Measurements from ENCODE around the gene MAPK9. TPM values are rescaled to one million over a fixed set of nuclear protein-coding genes. Genes with fewer than 3 reads are reported as not detected.

Gene MAPK9
- total and polyA plus RNA-seq, 2 experiments from 2014 or later: 22.5 to 23.7 TPM

DNA sequence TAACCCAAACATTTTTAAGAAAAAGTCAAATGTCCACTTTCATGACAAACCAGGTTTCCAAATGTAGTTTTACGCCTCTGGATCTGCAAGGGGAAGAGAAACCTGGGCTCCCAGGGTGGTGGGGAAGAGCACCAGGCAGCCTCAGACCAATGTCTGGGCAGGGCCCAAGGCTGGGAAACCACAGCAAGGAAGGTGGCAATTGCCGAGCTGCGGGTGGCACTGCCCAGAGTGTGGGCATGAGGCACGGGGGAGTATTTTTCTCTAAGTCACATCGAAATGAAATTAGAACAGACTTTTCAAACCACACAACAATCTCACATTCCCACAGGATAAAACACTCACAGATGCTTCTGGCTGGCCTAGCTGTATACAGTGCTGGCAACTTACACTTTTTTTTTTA is 50.3 kb downstream of the MAPK9 start:
- H3K4me2 ChIP-seq (ENCODE audit: unreplicated experiment): no peak overlapping the region
- H3K9me2 ChIP-seq (ENCODE audit: insufficient read depth): no peaks in the 10 kb centered on the region
- in situ Hi-C loops (cut with MboI): no loop called here
- TF ChIP-seq EZH2 (IDR thresholded peaks at IDR 0.05; ENCODE audit: insufficient read depth, poor library complexity, severe bottlenecking) (no peak), EZH2phosphoT487 (IDR thresholded peaks at IDR 0.05; ENCODE audit: insufficient read depth, low read depth) (no peak)
- H3K79me2 ChIP-seq (ENCODE audit: insufficient read depth): no peaks in the 10 kb centered on the region
- H3F3A ChIP-seq (ENCODE audit: insufficient read depth): no peaks in the 10 kb centered on the region
- peaks cover 59% of the 10 kb centered on the region for H3K36me3 ChIP-seq (ENCODE audit: low read depth)
- no peak overlapping the region for H3K27ac ChIP-seq
- WGBS, 2 experiments (ENCODE audit: low coverage in 1 of 2, low lambda C conversion rate in 2 of 2, missing lambda C conversion rate in 2 of 2): 99 to 100% methylated on average over 5 of the region's 5 CpGs
- no peak for DNase-seq
- no peak overlapping the region for H3K9ac ChIP-seq
- H3K27me3 ChIP-seq (replicated peaks; ENCODE audit: insufficient read depth): no peaks in the 10 kb centered on the region
- no peaks in the 10 kb centered on the region for H3K4me1 ChIP-seq (ENCODE audit: insufficient read depth)
- no peaks in the 10 kb centered on the region for H4K20me1 ChIP-seq (ENCODE audit: insufficient read depth)
- no peak overlapping the region for H2AFZ ChIP-seq
- H3K4me3 ChIP-seq: no peak overlapping the region
- H3K9me3 ChIP-seq (ENCODE audit: low read depth): no peaks in the 10 kb centered on the region

- no peak overlapping the region for H3K4me3 ChIP-seq
- no peaks in the 10 kb centered on the region for H3K79me2 ChIP-seq (ENCODE audit: insufficient read depth)
- H3K4me2 ChIP-seq (ENCODE audit: unreplicated experiment): no peak overlapping the region
- no peaks in the 10 kb centered on the region for H3K27me3 ChIP-seq (replicated peaks; ENCODE audit: insufficient read depth)
- no peak for DNase-seq
- H4K20me1 ChIP-seq (ENCODE audit: insufficient read depth): no peaks in the 10 kb centered on the region
- H2AFZ ChIP-seq: no peak overlapping the region
- H3F3A ChIP-seq (ENCODE audit: insufficient read depth): peaks cover 8% of the 10 kb centered on the region; the same call in 1 of the 2 replicates
- no peak overlapping the region for H3K9ac ChIP-seq
- peaks cover 56% of the 10 kb centered on the region for H3K36me3 ChIP-seq (ENCODE audit: low read depth)
- H3K4me1 ChIP-seq (ENCODE audit: insufficient read depth): 0 out of 2 replicates have a peak, but pooled peaks cover 3% of the 10 kb centered on the region
- H3K9me2 ChIP-seq (ENCODE audit: insufficient read depth): no peaks in the 10 kb centered on the region
- no peak overlapping the region for H3K27ac ChIP-seq
- H3K9me3 ChIP-seq (ENCODE audit: low read depth): no peaks in the 10 kb centered on the region
- TF ChIP-seq EZH2phosphoT487 (IDR thresholded peaks at IDR 0.05; ENCODE audit: insufficient read depth, low read depth) (no peak), EZH2 (IDR thresholded peaks at IDR 0.05; ENCODE audit: insufficient read depth, poor library complexity, severe bottlenecking) (no peak)
- in situ Hi-C loops (cut with MboI): no loop called here
- WGBS, 2 experiments (ENCODE audit: low coverage in 1 of 2, low lambda C conversion rate in 2 of 2, missing lambda C conversion rate in 2 of 2): 100% methylated on average over 2 of the region's 2 CpGs
These were observed 53.3 kb downstream of the MAPK9 start for GRCh38 chr5:180238631-180239030.

GRCh38 chr5:180235846-180236245 is 56.0 kb downstream of the MAPK9 start:
- in situ Hi-C loops (cut with MboI): no loop called here
- no peak for DNase-seq
- Histone ChIP-seq H3K9me2 (ENCODE audit: insufficient read depth) (no peaks in the 10 kb centered on the region), H3K36me3 (ENCODE audit: low read depth) (peaks cover 35% of the 10 kb centered on the region), H3K9me3 (ENCODE audit: low read depth) (no peaks in the 10 kb centered on the region), H4K20me1 (ENCODE audit: insufficient read depth) (no peaks in the 10 kb centered on the region), H3K27ac (no peak overlapping the region), H3K27me3 (replicated peaks; ENCODE audit: insufficient read depth) (no peaks in the 10 kb centered on the region), H3F3A (ENCODE audit: insufficient read depth) (peaks cover 14% of the 10 kb centered on the region; the same call in 1 of the 2 replicates), H3K4me2 (ENCODE audit: unreplicated experiment) (no peak overlapping the region), H2AFZ (no peak overlapping the region), H3K79me2 (ENCODE audit: insufficient read depth) (no peaks in the 10 kb centered on the region), H3K4me3 (no peak overlapping the region), H3K9ac (no peak overlapping the region), H3K4me1 (ENCODE audit: insufficient read depth) (peaks cover 8% of the 10 kb centered on the region; the same call in 1 of the 2 replicates)
- no peak for TF ChIP-seq EZH2phosphoT487 (IDR thresholded peaks at IDR 0.05; ENCODE audit: insufficient read depth, low read depth)
- TF ChIP-seq EZH2 (IDR thresholded peaks at IDR 0.05; ENCODE audit: insufficient read depth, poor library complexity, severe bottlenecking): no peak
- WGBS, 2 experiments (ENCODE audit: low coverage in 1 of 2, low lambda C conversion rate in 2 of 2, missing lambda C conversion rate in 2 of 2): 96 to 100% methylated on average over 1 of the region's 1 CpG

GRCh38 chr5:180235077-180235476 is 56.8 kb downstream of the MAPK9 start:
- Histone ChIP-seq H3K36me3 (ENCODE audit: low read depth) (peaks cover 28% of the 10 kb centered on the region), H3K27ac (no peak overlapping the region), H3K9ac (no peak overlapping the region), H3K9me2 (ENCODE audit: insufficient read depth) (no peaks in the 10 kb centered on the region), H3K4me1 (ENCODE audit: insufficient read depth) (peaks cover 8% of the 10 kb centered on the region; the same call in 1 of the 2 replicates), H3K79me2 (ENCODE audit: insufficient read depth) (no peaks in the 10 kb centered on the region), H3K27me3 (replicated peaks; ENCODE audit: insufficient read depth) (no peaks in the 10 kb centered on the region), H3K4me2 (ENCODE audit: unreplicated experiment) (no peak overlapping the region), H4K20me1 (ENCODE audit: insufficient read depth) (no peaks in the 10 kb centered on the region), H3K9me3 (ENCODE audit: low read depth) (no peaks in the 10 kb centered on the region), H3F3A (ENCODE audit: insufficient read depth) (peaks cover 14% of the 10 kb centered on the region; the same call in 1 of the 2 replicates), H3K4me3 (no peak overlapping the region), H2AFZ (no peak overlapping the region)
- in situ Hi-C loops (cut with MboI): no loop called here
- 85 to 90% methylated on average over 5 of the region's 5 CpGs for WGBS, 2 experiments (ENCODE audit: low coverage in 1 of 2, low lambda C conversion rate in 2 of 2, missing lambda C conversion rate in 2 of 2)
- TF ChIP-seq EZH2phosphoT487 (IDR thresholded peaks at IDR 0.05; ENCODE audit: insufficient read depth, low read depth) (no peak), EZH2 (IDR thresholded peaks at IDR 0.05; ENCODE audit: insufficient read depth, poor library complexity, severe bottlenecking) (no peak)
- DNase-seq: no peak
